Keratinocyte (primary cell): ENCODE measurements around the gene DCN. TPM values are rescaled to one million over a fixed set of nuclear protein-coding genes. Genes with fewer than 3 reads are reported as not detected.

Experiments
- DNase-seq: peaks from one replicate; pipeline ENCODE4 v3.0.0-alpha.2; 2011; ENCODE audit warnings: low read depth, missing footprints, low spot score
- FAIRE-seq: peaks from 2 replicates; lab custom pipeline; 2011; peaks lifted over from hg19 to GRCh38; lab: Jason Lieb, UNC
- H2AFZ ChIP-seq: 2 replicates; pipeline ENCODE4 v1.6.0; 2012; ENCODE audit warnings: low read length, control low read depth, inconsistent platforms; ENCODE audit not compliant: control insufficient read depth
- H3K27ac ChIP-seq: 2 replicates; pipeline ENCODE4 v1.5.1; 2011; ENCODE audit warnings: low read length; ENCODE audit not compliant: control insufficient read depth, insufficient read depth
- H3K27me3 ChIP-seq: 3 replicates; pipeline ENCODE4 v1.6.0; 2011; ENCODE audit warnings: low read length; ENCODE audit not compliant: control insufficient read depth, insufficient read depth; ENCODE audit errors: extremely low read depth
- H3K36me3 ChIP-seq, 2 experiments: 2 replicates in 1 of 2; 3 replicates in 1 of 2; pipeline ENCODE4 v1.5.1; 2011; ENCODE audit warnings: low read length in 2 of 2, mild to moderate bottlenecking in 1 of 2; ENCODE audit not compliant: control insufficient read depth in 2 of 2, insufficient read depth in 2 of 2; ENCODE audit errors: extremely low read depth in 1 of 2
- H3K4me1 ChIP-seq: 3 replicates; pipeline ENCODE4 v1.5.1; 2011; ENCODE audit warnings: low read length; ENCODE audit not compliant: control insufficient read depth, insufficient read depth; ENCODE audit errors: extremely low read depth
- H3K4me2 ChIP-seq: 3 replicates; pipeline ENCODE4 v1.6.0; 2011; ENCODE audit warnings: low read depth, low read length; ENCODE audit not compliant: control insufficient read depth, insufficient read depth; ENCODE audit errors: extremely low read depth
- H3K4me3 ChIP-seq, 3 experiments: fragments of 200-600 bp in 1 of 3; sonication (generic) in 1 of 3; 2 replicates in 2 of 3; 3 replicates in 1 of 3; pipeline ENCODE4 v1.5.1; 2011 to 2016; ENCODE audit warnings: low read length in 3 of 3, mild to moderate bottlenecking in 3 of 3, control low read depth in 2 of 3, inconsistent platforms in 1 of 3, low read depth in 1 of 3, mixed read lengths in 1 of 3, mixed run types in 1 of 3, moderate library complexity in 1 of 3; ENCODE audit not compliant: control insufficient read depth in 2 of 3, insufficient read depth in 2 of 3; ENCODE audit errors: extremely low read depth in 1 of 3
- H3K79me2 ChIP-seq: 2 replicates; pipeline ENCODE4 v1.6.0; 2012; ENCODE audit warnings: low read length; ENCODE audit not compliant: control insufficient read depth, insufficient read depth
- H3K9ac ChIP-seq: 3 replicates; pipeline ENCODE4 v1.6.0; 2011; ENCODE audit warnings: low read length; ENCODE audit not compliant: control insufficient read depth, insufficient read depth; ENCODE audit errors: extremely low read depth
- H3K9me1 ChIP-seq: 3 replicates; pipeline ENCODE4 v1.6.0; 2011; ENCODE audit warnings: low read length; ENCODE audit not compliant: control insufficient read depth, insufficient read depth; ENCODE audit errors: extremely low read depth
- H3K9me3 ChIP-seq: 2 replicates; pipeline ENCODE4 v1.5.1; 2012; ENCODE audit warnings: low read depth, low read length; ENCODE audit not compliant: control insufficient read depth
- H4K20me1 ChIP-seq: 3 replicates; pipeline ENCODE4 v1.6.0; 2011; ENCODE audit warnings: low read length; ENCODE audit not compliant: control insufficient read depth, insufficient read depth; ENCODE audit errors: extremely low read depth
- EZH2 ChIP-seq: IDR thresholded peaks from one replicate; pipeline ENCODE4 v1.6.1; 2012; ENCODE audit warnings: inconsistent platforms, mild to moderate bottlenecking, low read length, moderate library complexity
- dilution Hi-C: fragments of 300-500 bp; cut with MboI; formaldehyde crosslinking; loops from one replicate; pipeline ENCODE4 v1.7.0; 2020; ENCODE audit warnings: low sequenced_read_pairs; ENCODE audit not compliant: extremely low pct_ligation_motif_present
- polyA plus RNA-seq, 5 experiments: library from polyadenylated mRNA; depleted of rRNA in 3 of 5; stranded (reverse) in 3 of 5; stranded (forward) in 1 of 5; unstranded in 1 of 5; fragments of >200 nt; gene quantifications; 1 replicate in 1 of 5; 2 replicates in 3 of 5; 3 replicates in 1 of 5; pipeline versions ENCODE4 v1.2.1 to v1.2.3, GENCODE V29; 2011 to 2012; ENCODE audit warnings: missing spikeins in 2 of 5, low read depth in 1 of 5, low replicate concordance in 1 of 5
- TF ChIP-seq, protein P1 (sequence below), 3 experiments: IDR thresholded peaks in 1 of 3; conservative IDR thresholded peaks in 1 of 3; optimal IDR thresholded peaks in 1 of 3; 2 replicates in 2 of 3; 3 replicates in 1 of 3; pipeline versions ENCODE3 to v1.5.1; 2011; ENCODE audit warnings: low read length in 3 of 3, mild to moderate bottlenecking in 3 of 3, moderate library complexity in 2 of 3, control low read depth in 1 of 3, inconsistent platforms in 1 of 3; ENCODE audit not compliant: insufficient read depth in 2 of 3; ENCODE audit errors: extremely low read depth in 1 of 3

DCN gene
- polyA plus RNA-seq, 1 donor (not counting 4 experiments of a cell fraction or from before 2014, with no cell fraction given) = 2.5 TPM

- Histone ChIP-seq H3K27me3 (no peaks in the 10 kb centered on the region), H3K36me3 (no peaks in the 10 kb centered on the region), H3K9me1 (no peaks in the 10 kb centered on the region), H3K4me1 (no peaks in the 10 kb centered on the region), H3K9ac (no peak overlapping the region), H3K9me3 (no peaks in the 10 kb centered on the region), H3K27ac (no peak overlapping the region), H4K20me1 (no peaks in the 10 kb centered on the region), H3K4me2 (no peak overlapping the region), H3K79me2 (no peaks in the 10 kb centered on the region), H3K4me3 (no peak overlapping the region), H2AFZ (no peak overlapping the region)
- TF ChIP-seq, protein P1, sequence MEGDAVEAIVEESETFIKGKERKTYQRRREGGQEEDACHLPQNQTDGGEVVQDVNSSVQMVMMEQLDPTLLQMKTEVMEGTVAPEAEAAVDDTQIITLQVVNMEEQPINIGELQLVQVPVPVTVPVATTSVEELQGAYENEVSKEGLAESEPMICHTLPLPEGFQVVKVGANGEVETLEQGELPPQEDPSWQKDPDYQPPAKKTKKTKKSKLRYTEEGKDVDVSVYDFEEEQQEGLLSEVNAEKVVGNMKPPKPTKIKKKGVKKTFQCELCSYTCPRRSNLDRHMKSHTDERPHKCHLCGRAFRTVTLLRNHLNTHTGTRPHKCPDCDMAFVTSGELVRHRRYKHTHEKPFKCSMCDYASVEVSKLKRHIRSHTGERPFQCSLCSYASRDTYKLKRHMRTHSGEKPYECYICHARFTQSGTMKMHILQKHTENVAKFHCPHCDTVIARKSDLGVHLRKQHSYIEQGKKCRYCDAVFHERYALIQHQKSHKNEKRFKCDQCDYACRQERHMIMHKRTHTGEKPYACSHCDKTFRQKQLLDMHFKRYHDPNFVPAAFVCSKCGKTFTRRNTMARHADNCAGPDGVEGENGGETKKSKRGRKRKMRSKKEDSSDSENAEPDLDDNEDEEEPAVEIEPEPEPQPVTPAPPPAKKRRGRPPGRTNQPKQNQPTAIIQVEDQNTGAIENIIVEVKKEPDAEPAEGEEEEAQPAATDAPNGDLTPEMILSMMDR (optimal IDR thresholded peaks at IDR 0.05 in 1 of 3, IDR thresholded peaks at IDR 0.05 in 1 of 3, conservative IDR thresholded peaks at IDR 0.05 in 1 of 3; ENCODE audit: extremely low read depth in 1 of 3, insufficient read depth in 2 of 3, low read length in 3 of 3) = no peak
- TF ChIP-seq EZH2 = no peak
- no peak for FAIRE-seq
- no peak for DNase-seq
- dilution Hi-C loops = no loop called here
These were observed 76.8 kb downstream of the DCN start for GRCh38 chr12:91105807-91106206.

- Histone ChIP-seq H3K9ac (no peak overlapping the region), H4K20me1 (no peaks in the 10 kb centered on the region), H3K27me3 (no peaks in the 10 kb centered on the region), H2AFZ (no peak overlapping the region), H3K36me3 (no peaks in the 10 kb centered on the region), H3K79me2 (no peaks in the 10 kb centered on the region), H3K4me3 (no peak overlapping the region), H3K27ac (no peak overlapping the region), H3K9me3 (no peaks in the 10 kb centered on the region), H3K9me1 (no peaks in the 10 kb centered on the region), H3K4me2 (no peak overlapping the region), H3K4me1 (no peaks in the 10 kb centered on the region)
- DNase-seq (no peak), FAIRE-seq (no peak)
- dilution Hi-C loops = no loop called here
- no peak for TF ChIP-seq EZH2
- TF ChIP-seq, protein P1 (optimal IDR thresholded peaks at IDR 0.05 in 1 of 3, IDR thresholded peaks at IDR 0.05 in 1 of 3, conservative IDR thresholded peaks at IDR 0.05 in 1 of 3; ENCODE audit: extremely low read depth in 1 of 3, insufficient read depth in 2 of 3, low read length in 3 of 3) = no peak
These were observed 77.7 kb downstream of the DCN start for GRCh38 chr12:91104812-91105466.
